Spleen (tissue), 7 donors: ENCODE data around the gene TPCN2.

Source experiments
- CTCF ChIP-seq, 11 experiments: fragments of 200-600 bp in 7 of 11; fragments of 450-650 bp in 4 of 11; sonication (generic) in 4 of 11; IDR thresholded peaks in 8 of 11; conservative IDR thresholded peaks in 3 of 11; 1 replicate in 7 of 11; 2 replicates in 4 of 11; pipeline versions ENCODE4 v1.4.0 to v1.8.0; 2016 to 2021; ENCODE audit warnings: antibody characterized with exemption in 11 of 11, inconsistent platforms in 4 of 11, mild to moderate bottlenecking in 1 of 11
- POLR2AphosphoS5 ChIP-seq, 3 donors: sonication (generic); formaldehyde crosslinking; IDR thresholded peaks; one replicate each; pipeline ENCODE4 v1.5.1; 2017; ENCODE audit warnings: antibody characterized with exemption in 3 of 3
- donor health status: DM: no; HTN: no; CAD: no; lungs with moderate emphysema.
- donor health status: DM: no; HTN: no; CAD: no.
- donor health status: DM: no; HTN: no; CAD: no.

DNA sequence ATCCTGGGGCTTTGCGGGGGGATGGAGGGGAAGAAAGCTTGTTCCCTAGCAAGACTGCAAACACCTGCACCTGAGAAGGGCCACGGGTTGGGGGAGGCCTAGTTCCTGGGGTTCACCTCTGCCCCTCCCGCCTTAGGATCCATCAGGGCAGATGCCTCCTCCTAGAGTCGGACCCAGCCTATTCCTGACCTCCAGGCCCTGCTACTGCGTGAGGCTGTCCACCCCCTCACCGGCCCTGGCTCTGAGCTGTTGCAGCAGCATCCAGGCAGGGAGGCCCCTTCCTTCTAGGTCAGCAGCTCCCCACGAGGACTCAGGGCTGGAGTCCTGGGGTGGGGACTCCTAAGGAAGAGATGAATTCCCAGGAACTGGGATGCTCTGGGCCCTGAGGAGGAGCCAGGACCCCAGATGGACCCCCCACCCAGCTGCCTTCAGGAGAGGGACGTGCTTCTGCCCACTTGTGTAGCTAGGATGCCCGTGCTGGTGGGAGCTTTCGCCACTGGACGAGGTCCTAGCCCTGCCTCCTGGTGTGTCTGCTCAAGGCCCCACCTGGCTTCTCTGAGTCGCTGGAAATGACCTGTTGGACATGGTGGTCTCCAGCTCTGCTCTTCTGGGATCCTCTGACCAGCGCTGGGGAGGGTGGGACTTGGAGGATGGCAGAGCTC is 46.0 kb upstream of the TPCN2 start:
- TF ChIP-seq CTCF (IDR thresholded peaks at IDR 0.05 in 8 of 11, conservative IDR thresholded peaks at IDR 0.05 in 3 of 11) (no peak), POLR2AphosphoS5 (IDR thresholded peaks at IDR 0.05) (peak in 1 of 3 donors; percentile 36)
